ENCODE measurements around the gene IL1RN.

The IL1RN gene

DNA sequence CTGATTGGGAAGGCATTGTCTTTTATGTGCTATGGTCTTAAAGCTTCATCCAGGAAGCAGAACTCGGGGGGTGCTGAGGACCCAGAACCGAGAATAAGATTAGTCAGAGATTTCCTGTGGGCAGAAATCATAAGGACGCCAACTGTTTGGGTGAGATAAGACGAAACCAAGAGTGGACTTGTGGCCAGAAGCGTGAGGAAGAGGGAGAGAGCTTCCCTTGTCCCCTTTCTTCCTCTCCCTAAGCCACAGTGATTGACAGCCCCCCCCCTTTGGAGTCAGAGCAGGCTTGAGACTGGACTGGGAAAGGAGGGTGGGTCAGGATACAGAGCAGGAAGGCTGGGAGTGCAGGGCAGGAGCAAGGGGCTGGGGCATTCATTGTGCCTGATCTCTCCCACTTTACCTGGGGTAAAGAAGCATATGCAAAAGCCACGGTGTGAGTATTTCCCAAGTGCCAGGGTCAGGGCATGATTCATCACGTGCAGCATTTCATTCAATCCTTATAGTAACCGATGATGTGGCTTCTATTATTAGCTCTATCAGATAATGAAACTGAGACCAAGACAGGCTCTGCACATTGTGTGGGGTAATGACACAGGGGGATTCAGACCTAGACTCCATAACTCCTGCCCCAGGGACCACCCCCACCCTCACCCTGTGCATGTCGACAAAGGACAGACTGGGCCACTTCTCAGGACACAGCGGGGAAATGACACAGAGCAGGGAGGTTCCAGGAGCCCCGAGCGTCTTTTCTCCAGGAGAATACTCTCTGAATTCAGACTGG, 3.0 kb upstream of the IL1RN start:
- POLR2A ChIA-PET, result no interaction called here
- CTCF ChIA-PET, result interaction anchor here (0.9 to 10.1 kb wide), 3 partner anchors 13 to 266 kb away, joined by 4 to 112 read pairs (median 5); no protein-coding TSS in a partner anchor
- no peak for DNase-seq (ENCODE audit: extremely low spot score)
- TF ChIP-seq, protein P1, sequence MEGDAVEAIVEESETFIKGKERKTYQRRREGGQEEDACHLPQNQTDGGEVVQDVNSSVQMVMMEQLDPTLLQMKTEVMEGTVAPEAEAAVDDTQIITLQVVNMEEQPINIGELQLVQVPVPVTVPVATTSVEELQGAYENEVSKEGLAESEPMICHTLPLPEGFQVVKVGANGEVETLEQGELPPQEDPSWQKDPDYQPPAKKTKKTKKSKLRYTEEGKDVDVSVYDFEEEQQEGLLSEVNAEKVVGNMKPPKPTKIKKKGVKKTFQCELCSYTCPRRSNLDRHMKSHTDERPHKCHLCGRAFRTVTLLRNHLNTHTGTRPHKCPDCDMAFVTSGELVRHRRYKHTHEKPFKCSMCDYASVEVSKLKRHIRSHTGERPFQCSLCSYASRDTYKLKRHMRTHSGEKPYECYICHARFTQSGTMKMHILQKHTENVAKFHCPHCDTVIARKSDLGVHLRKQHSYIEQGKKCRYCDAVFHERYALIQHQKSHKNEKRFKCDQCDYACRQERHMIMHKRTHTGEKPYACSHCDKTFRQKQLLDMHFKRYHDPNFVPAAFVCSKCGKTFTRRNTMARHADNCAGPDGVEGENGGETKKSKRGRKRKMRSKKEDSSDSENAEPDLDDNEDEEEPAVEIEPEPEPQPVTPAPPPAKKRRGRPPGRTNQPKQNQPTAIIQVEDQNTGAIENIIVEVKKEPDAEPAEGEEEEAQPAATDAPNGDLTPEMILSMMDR (IDR thresholded peaks at IDR 0.05; ENCODE audit: control extremely low read depth, extremely low read depth, low read depth, missing control alignments), result no peak

DNA sequence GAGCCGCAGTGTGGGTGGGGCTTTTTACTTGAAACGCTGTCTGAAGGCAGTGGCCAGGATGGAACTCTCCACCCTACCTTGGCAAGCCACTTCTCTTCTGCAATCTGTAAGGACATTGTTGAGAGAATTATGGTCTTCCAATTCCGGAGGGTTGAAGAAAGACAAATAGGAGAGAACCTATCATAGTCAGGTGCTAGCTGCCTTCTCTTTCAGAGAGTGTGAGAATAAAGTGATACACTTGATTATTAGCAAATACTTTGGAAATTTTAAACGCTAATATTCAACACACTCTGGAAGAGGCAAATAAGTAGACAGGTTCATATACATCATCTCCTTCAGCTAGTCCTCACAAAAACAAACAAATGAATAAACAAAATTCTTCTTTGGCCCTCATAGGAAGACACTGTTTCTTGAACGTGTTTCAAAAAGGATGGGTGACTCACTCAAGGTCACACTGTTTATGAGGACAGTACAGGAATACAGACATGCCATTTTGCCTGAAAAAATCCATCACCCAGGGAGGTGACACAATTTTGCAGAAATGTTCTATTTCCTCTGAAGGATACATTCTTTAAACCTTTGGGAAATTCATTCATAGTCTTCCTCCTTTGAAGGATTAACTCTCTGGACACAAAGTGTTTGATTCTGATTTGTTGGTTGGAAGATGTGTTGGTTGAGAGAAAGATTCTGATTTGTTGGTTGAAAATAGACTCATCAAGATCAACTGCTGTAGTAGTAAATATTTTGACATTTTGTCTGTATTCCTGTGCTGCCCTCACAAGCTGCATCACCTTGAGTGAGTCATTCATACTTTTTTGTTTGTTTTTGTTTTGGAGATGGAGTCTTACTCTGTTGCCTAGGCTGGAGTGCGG, 2.2 kb upstream of the IL1RN start:
- TF ChIP-seq, protein P1 (IDR thresholded peaks at IDR 0.05; ENCODE audit: control extremely low read depth, extremely low read depth, low read depth, missing control alignments), result no peak
- DNase-seq (ENCODE audit: extremely low spot score), result no peak
- ChIA-PET POLR2A (no interaction called here), CTCF (interaction anchor here (10.1 kb wide), 1 partner anchor 12 kb away, joined by 112 read pairs; no protein-coding TSS in a partner anchor)

DNA sequence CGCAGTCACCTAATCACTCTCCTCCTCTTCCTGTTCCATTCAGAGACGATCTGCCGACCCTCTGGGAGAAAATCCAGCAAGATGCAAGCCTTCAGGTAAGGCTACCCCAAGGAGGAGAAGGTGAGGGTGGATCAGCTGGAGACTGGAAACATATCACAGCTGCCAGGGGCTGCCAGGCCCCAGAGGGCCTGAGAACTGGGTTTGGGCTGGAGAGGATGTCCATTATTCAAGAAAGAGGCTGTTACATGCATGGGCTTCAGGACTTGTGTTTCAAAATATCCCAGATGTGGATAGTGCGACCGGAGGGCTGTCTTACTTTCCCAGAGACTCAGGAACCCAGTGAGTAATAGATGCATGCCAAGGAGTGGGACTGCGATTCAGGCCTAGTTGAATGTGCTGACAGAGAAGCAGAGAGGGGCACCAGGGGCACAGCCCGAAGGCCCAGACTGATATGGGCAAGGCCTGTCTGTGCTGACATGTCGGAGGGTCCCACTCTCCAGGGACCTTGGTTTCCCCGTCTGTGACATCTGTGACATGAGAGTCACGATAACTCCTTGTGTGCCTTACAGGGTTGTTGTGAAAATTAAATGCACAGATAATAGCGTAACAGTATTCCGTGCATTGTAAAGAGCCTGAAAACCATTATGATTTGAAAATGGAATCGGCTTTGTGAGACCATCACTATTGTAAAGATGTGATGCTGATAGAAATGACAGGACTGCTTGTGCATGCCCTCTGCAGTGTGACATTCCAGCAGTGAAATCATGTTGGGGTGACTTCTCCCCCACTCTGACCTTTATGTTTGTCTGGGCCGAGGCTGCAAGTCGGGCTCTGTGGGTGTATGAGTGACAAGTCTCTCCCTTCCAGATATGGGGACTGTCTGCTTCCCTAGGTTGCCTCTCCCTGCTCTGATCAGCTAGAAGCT, 510 bp downstream of the IL1RN start:
- ChIA-PET POLR2A (interaction anchor here (0.6 kb wide), 1 partner anchor 464 kb away, joined by 3 read pairs; no protein-coding TSS in a partner anchor), CTCF (interaction anchor here (0.6 to 2.6 kb wide), 4 partner anchors 10 to 242 kb away, joined by 3 to 33 read pairs (median 3); no protein-coding TSS in a partner anchor)
- no peak for DNase-seq (ENCODE audit: extremely low spot score)
- TF ChIP-seq, protein P1 (IDR thresholded peaks at IDR 0.05; ENCODE audit: control extremely low read depth, extremely low read depth, low read depth, missing control alignments), result no peak

DNA sequence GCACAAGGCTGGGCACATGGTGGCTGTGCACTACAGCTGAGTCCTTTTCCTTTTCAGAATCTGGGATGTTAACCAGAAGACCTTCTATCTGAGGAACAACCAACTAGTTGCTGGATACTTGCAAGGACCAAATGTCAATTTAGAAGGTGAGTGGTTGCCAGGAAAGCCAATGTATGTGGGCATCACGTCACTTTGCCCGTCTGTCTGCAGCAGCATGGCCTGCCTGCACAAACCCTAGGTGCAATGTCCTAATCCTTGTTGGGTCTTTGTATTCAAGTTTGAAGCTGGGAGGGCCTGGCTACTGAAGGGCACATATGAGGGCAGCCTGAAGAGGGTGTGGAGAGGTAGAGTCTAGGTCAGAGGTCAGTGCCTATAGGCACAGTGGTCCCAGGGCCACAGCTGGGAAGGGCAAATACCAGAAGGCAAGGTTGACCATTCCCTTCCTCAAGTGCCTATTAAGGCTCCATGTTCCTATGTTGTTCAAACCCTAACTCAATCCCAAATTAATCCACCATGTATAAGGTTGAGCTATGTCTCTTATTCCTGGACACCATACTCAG, 2.2 kb downstream of the IL1RN start:
- DNase-seq (ENCODE audit: extremely low spot score), result no peak
- TF ChIP-seq, protein P1 (IDR thresholded peaks at IDR 0.05; ENCODE audit: control extremely low read depth, extremely low read depth, low read depth, missing control alignments), result no peak
- CTCF ChIA-PET, result interaction anchor here (1.2 to 2.6 kb wide), 4 partner anchors 8 to 261 kb away, joined by 3 to 33 read pairs (median 4); no protein-coding TSS in a partner anchor
- POLR2A ChIA-PET, result no interaction called here

DNA sequence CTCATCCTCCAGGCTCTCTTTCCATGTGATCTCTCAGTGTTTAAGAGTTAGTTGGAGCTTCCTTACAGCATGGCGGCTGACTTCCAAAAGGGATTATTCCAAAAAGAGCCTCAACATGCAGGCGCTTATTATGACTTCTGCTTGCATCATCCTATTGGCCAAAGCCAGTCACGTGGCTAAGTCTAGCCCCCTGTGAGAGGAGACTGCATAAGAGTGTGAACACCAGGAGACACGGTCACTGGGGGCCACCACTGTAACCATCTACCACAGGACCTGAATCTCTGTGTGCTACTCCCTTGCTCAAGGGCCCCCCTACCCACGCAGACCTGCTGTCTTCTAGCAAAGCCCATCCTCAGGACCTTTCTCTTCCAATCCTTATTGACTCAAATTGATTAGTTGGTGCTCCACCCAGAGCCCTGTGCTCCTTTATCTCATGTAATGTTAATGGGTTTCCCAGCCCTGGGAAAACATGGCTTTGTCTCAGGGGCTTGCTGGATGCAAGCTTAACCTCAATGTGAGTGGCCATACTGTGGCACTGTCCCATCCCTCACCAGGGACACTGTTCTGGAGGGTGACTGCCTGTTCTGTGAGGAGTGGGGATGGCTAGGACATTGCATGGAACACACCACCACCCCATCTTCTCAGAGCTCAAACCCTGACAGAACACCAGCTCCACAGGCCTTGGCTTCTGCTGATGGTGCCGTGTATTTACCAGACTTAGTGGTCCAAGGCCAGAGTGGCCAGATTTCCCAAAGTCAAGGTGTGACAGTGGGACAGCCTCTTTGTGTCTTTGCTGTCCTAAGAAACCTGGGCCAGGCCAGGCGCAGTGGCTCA, 4.2 kb downstream of the IL1RN start:
- POLR2A ChIA-PET, result no interaction called here
- TF ChIP-seq, protein P1 (IDR thresholded peaks at IDR 0.05; ENCODE audit: control extremely low read depth, extremely low read depth, low read depth, missing control alignments), result no peak
- CTCF ChIA-PET, result interaction anchor here (1.1 kb wide), 1 partner anchor 13 kb away, joined by 3 read pairs; no protein-coding TSS in a partner anchor
- DNase-seq (ENCODE audit: extremely low spot score), result no peak
